K562 (cell line): ENCODE results near the gene ZBTB20. TPM values are rescaled to one million over a fixed set of nuclear protein-coding genes. Genes with fewer than 3 reads are reported as not detected.

Experiments
- ATAC-seq: fragments of 200-7000 bp; cut with Tn5 transposase; 3 replicates; pipeline ENCODE4 v1.9.1; 2020; ENCODE audit warnings: moderate library complexity
- BruUV-seq: library from RNA; stranded (reverse); fragments of 400-500 nt; replicated peaks from 2 replicates; lab custom pipeline; 2021; lab: Mats Ljungman, UMichigan
- CTCF ChIA-PET: fragments of 300-600 bp; formaldehyde crosslinking; extraction: SDS; loops from one replicate; lab custom pipeline; 2021; ENCODE audit warnings: low intra/inter-chr PET ratio; lab: Yijun Ruan, JAX
- POLR2A ChIA-PET: fragments of 300-600, 350-650 bp; sonication (Branson Sonifier 250); formaldehyde crosslinking; extraction: SDS; loops from one replicate; lab custom pipeline; 2021; ENCODE audit warnings: antibody characterized with exemption, inconsistent platforms; lab: Yijun Ruan, JAX
- DNase-seq, 4 experiments: peaks; one replicate each; pipeline versions ENCODE4 v3.0.0 to v3.0.0-alpha.2; 2011 to 2018; ENCODE audit warnings: low spot score in 3 of 4, mixed read lengths in 3 of 4; ENCODE audit errors: extremely low read depth in 1 of 4
- FAIRE-seq: peaks from 2 replicates; lab custom pipeline; 2011; peaks lifted over from hg19 to GRCh38; lab: Jason Lieb, UNC
- H2AFZ ChIP-seq: 2 replicates; pipeline ENCODE4 v1.6.0; 2011; ENCODE audit warnings: low read depth, low read length, control low read depth, inconsistent platforms
- H3K27ac ChIP-seq: fragments of 200-600 bp; 3 replicates; pipeline ENCODE4 v1.8.0; 2011; ENCODE audit warnings: low read depth, mild to moderate bottlenecking, control low read depth, inconsistent platforms, low read length, moderate library complexity, mixed read lengths; ENCODE audit errors: extremely low read depth
- H3K27me3 ChIP-seq, 2 experiments: fragments of 300-600 bp in 1 of 2; 2 replicates in 1 of 2; 3 replicates in 1 of 2; pipeline versions ENCODE4 v1.6.0 to v1.8.0; 2011; ENCODE audit warnings: inconsistent platforms in 2 of 2, low read length in 2 of 2, mild to moderate bottlenecking in 1 of 2, mixed read lengths in 1 of 2, moderate library complexity in 1 of 2; ENCODE audit not compliant: control insufficient read depth in 2 of 2, insufficient read depth in 2 of 2
- H3K36me3 ChIP-seq: fragments of 300-600 bp; 3 replicates; pipeline ENCODE4 v1.8.0; 2011; ENCODE audit warnings: mild to moderate bottlenecking, low read length, inconsistent platforms; ENCODE audit not compliant: control insufficient read depth, insufficient read depth
- H3K4me1 ChIP-seq, 2 experiments: fragments of 200-600 bp in 1 of 2; replicated peaks in 1 of 2; 2 replicates in 1 of 2; 3 replicates in 1 of 2; pipeline versions ENCODE4 v1.5.1 to v1.8.0; 2011; ENCODE audit warnings: inconsistent platforms in 2 of 2, low read length in 2 of 2, mild to moderate bottlenecking in 1 of 2, mixed read lengths in 1 of 2, moderate library complexity in 1 of 2; ENCODE audit not compliant: control insufficient read depth in 2 of 2, insufficient read depth in 2 of 2
- H3K4me2 ChIP-seq: 2 replicates; pipeline ENCODE4 v1.6.1; 2011; ENCODE audit warnings: low read length, control low read depth, inconsistent platforms, mixed read lengths; ENCODE audit not compliant: insufficient read depth
- H3K4me3 ChIP-seq: fragments of 200-600 bp; sonication (generic), shearing (Covaris generic); 2 replicates; pipeline ENCODE4 v1.5.1; 2016; ENCODE audit warnings: control low read depth, inconsistent platforms
- H3K79me2 ChIP-seq: fragments of 200-600 bp; 3 replicates; pipeline ENCODE4 v1.8.0; 2011; ENCODE audit warnings: low read length, inconsistent platforms; ENCODE audit not compliant: control insufficient read depth, insufficient read depth
- H3K9ac ChIP-seq, 2 experiments: 2 replicates each; pipeline versions ENCODE4 v1.6.0 to v1.6.1; 2011; ENCODE audit warnings: low read depth in 2 of 2, low read length in 2 of 2, control low read depth in 1 of 2, inconsistent platforms in 1 of 2, mild to moderate bottlenecking in 1 of 2, mixed read lengths in 1 of 2; ENCODE audit not compliant: insufficient read depth in 1 of 2
- H3K9me1 ChIP-seq: one replicate; pipeline ENCODE4 v1.6.0; 2011; ENCODE audit warnings: inconsistent platforms, mild to moderate bottlenecking, low read length, moderate library complexity; ENCODE audit not compliant: control insufficient read depth, insufficient read depth
- H3K9me3 ChIP-seq: replicated peaks from 2 replicates; pipeline ENCODE4 v1.5.1; 2011; ENCODE audit warnings: low read depth, low read length, inconsistent platforms; ENCODE audit not compliant: control insufficient read depth, insufficient read depth
- H4K20me1 ChIP-seq: replicated peaks from 2 replicates; pipeline ENCODE4 v1.6.1; 2011; ENCODE audit warnings: low read length, inconsistent platforms, mixed read lengths; ENCODE audit not compliant: control insufficient read depth, insufficient read depth
- ARHGAP35 ChIP-seq: fragments of 450-650 bp; IDR thresholded peaks from 2 replicates; pipeline ENCODE4 v1.6.1; 2018; ENCODE audit not compliant: partially characterized antibody
- ATF1 ChIP-seq, 2 experiments: fragments of 450-650 bp in 1 of 2; IDR thresholded peaks; 2 replicates each; pipeline ENCODE4 v1.6.1; 2016; ENCODE audit warnings: missing compliant biosample characterization in 1 of 2, missing genetic modification characterization in 1 of 2
- JUNB ChIP-seq: fragments of 450-650 bp; formaldehyde crosslinking; conservative IDR thresholded peaks from 2 replicates; pipeline ENCODE4 v1.4.0; 2020; ENCODE audit warnings: mild to moderate bottlenecking
- MAFK ChIP-seq: IDR thresholded peaks from 2 replicates; pipeline ENCODE4 v1.6.1; 2011; ENCODE audit warnings: low read length, improper control_type of control experiment
- PHB2 ChIP-seq: fragments of 450-650 bp; IDR thresholded peaks from 2 replicates; pipeline ENCODE4 v1.6.1; 2017; ENCODE audit warnings: low read depth
- PHF8 ChIP-seq: fragments of 200-600 bp; sonication (generic); IDR thresholded peaks from 2 replicates; pipeline ENCODE4 v1.6.1; 2012; ENCODE audit warnings: mixed run types, mild to moderate bottlenecking, inconsistent platforms, low read length, moderate library complexity, borderline replicate concordance
- PURB ChIP-seq: sonication (generic); formaldehyde crosslinking; IDR thresholded peaks from 2 replicates; pipeline ENCODE4 v1.9.0; 2021; ENCODE audit warnings: low read depth, mild to moderate bottlenecking, missing genetic modification reagents
- SAFB ChIP-seq: fragments of 200-400 bp; formaldehyde crosslinking; IDR thresholded peaks from 2 replicates; pipeline ENCODE4 v1.6.1; 2017; ENCODE audit warnings: low read depth, low read length, borderline replicate concordance
- SETDB1 ChIP-seq: IDR thresholded peaks from one replicate; pipeline ENCODE4 v1.6.1; 2012; ENCODE audit warnings: low read length, control low read depth, inconsistent platforms
- SREBF1 ChIP-seq: fragments of 150-350 bp; IDR thresholded peaks from 2 replicates; pipeline ENCODE4 v1.6.1; 2014; ENCODE audit warnings: antibody characterized with exemption, low read depth, low read length, borderline replicate concordance
- SRSF9 ChIP-seq: fragments of 200-400 bp; formaldehyde crosslinking; IDR thresholded peaks from 2 replicates; pipeline ENCODE4 v1.6.1; 2017; ENCODE audit warnings: low read depth, low read length, borderline replicate concordance
- TCF7 ChIP-seq: sonication (generic); IDR thresholded peaks from 2 replicates; pipeline ENCODE4 v1.6.1; 2016; ENCODE audit warnings: antibody characterized with exemption, borderline replicate concordance
- TRIM24 ChIP-seq, 2 experiments: fragments of 450-650 bp; IDR thresholded peaks; 2 replicates each; pipeline ENCODE4 v1.6.1; 2016
- ZNF23 ChIP-seq: fragments of 250-450 bp; sonication (Bioruptor Pico); IDR thresholded peaks from 2 replicates; pipeline ENCODE4 v1.4.0; 2020; ENCODE audit warnings: mild to moderate bottlenecking
- ZNF77 ChIP-seq: fragments of 250-450 bp; sonication (Bioruptor Pico); IDR thresholded peaks from 2 replicates; pipeline ENCODE4 v1.5.0; 2020
- ZNF778 ChIP-seq: fragments of 450-650 bp; formaldehyde crosslinking; IDR thresholded peaks from 2 replicates; pipeline ENCODE4 v1.4.0; 2020; ENCODE audit warnings: mild to moderate bottlenecking, moderate library complexity
- WGBS: fragments of 100-300 bp; shearing (Covaris generic); methylation state at CpG from one replicate; pipeline ENCODE4 v1.1.6; 2016; ENCODE audit warnings: low coverage, mixed read lengths; ENCODE audit not compliant: insufficient coverage; ENCODE audit errors: missing lambda C conversion rate; 5-methylcytosine and 5-hydroxymethylcytosine counted together
- in situ Hi-C: fragments of 300-500 bp; cut with MboI; formaldehyde crosslinking; loops from 4 replicates; pipeline ENCODE4 v1.15.0; 2018; ENCODE audit warnings: inconsistent platforms, mixed read lengths
- intact Hi-C: fragments of 100-400 bp; cut with micrococcal nuclease; formaldehyde crosslinking; loops from 2 replicates; pipeline ENCODE4 v1.14.2; 2022
- polyA plus RNA-seq, 8 experiments: library from polyadenylated mRNA; depleted of rRNA in 4 of 8; stranded (reverse) in 5 of 8; unstranded in 3 of 8; fragments of >200 nt; fragmentation: Nextera tagmentation in 2 of 8; fragmentation: Illumina TruSeq in 1 of 8; extraction: Ambion mirVana in 2 of 8; extraction: Trizol in 1 of 8; gene quantifications; 2 replicates each; pipeline versions ENCODE4 v1.2.1 to v1.2.3, GENCODE V29; 2011 to 2014; ENCODE audit warnings: inconsistent platforms in 1 of 8, missing spikeins in 1 of 8
- total RNA-seq, 7 experiments: library from RNA; depleted of rRNA in 6 of 7; stranded (reverse); fragments of >200 nt in 6 of 7; fragmentation: Illumina TruSeq in 2 of 7; extraction: Trizol in 2 of 7; gene quantifications; 2 replicates each; pipeline versions ENCODE4 v1.2.1 to v1.2.3, GENCODE V29; 2011 to 2021; ENCODE audit warnings: low replicate concordance in 1 of 7
- TF ChIP-seq, protein P1 (sequence below): fragments of 450-650 bp; formaldehyde crosslinking; IDR thresholded peaks from 2 replicates; pipeline ENCODE4 v1.4.0; 2020; ENCODE audit warnings: mild to moderate bottlenecking, moderate library complexity
- TF ChIP-seq, protein P2 (sequence below): fragments of 450-650 bp; conservative IDR thresholded peaks from 2 replicates; pipeline ENCODE4 v1.6.1; 2016; ENCODE audit warnings: missing genetic modification characterization, low read depth, mild to moderate bottlenecking, control low read depth, missing compliant biosample characterization
- TF ChIP-seq, protein P3 (sequence below): sonication (generic); IDR thresholded peaks from 2 replicates; pipeline ENCODE4 v1.6.1; 2016

Gene ZBTB20
- total and polyA plus RNA-seq, 9 of the 15 experiments (the other 6 are each of a cell fraction or from before 2014, with no cell fraction given): 0.17 to 1.7 (median 0.45) TPM

DNA sequence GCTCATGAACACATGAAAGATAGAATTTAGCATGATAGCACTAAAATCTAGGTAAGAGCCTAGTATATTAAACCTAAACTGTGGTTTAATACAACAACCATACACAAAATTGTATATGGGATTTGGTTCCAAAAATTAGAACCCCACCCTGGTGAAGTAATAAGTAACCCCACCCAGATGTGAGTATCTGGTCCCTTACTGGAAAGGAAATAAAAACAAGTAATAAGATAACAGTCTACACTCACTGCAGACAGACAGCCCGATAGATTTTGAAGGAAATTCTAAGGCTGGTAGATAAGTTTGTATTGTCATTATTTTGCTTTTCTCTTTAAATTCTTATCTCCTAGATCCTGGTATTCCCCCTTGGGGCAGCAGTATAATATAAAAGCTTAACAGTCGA, 184.9 kb downstream of the ZBTB20 start:
- Histone ChIP-seq H2AFZ (no peak overlapping the region), H3K9ac (no peak overlapping the region), H3K4me1 (no peaks in the 10 kb centered on the region), H3K9me1 (no peaks in the 10 kb centered on the region), H3K36me3 (no peaks in the 10 kb centered on the region), H3K79me2 (no peaks in the 10 kb centered on the region), H3K9me3 (no peaks in the 10 kb centered on the region), H3K4me2 (no peak overlapping the region), H3K27ac (no peak overlapping the region), H4K20me1 (no peaks in the 10 kb centered on the region), H3K27me3 (no peaks in the 10 kb centered on the region), H3K4me3 (no peak overlapping the region)
- intact Hi-C loops: no loop called here
- BruUV-seq: no TSS peak
- in situ Hi-C loops: no loop called here
- ChIA-PET CTCF (no interaction called here), POLR2A (interaction anchor here (0.7 kb wide), 1 partner anchor 9 kb away, joined by 3 read pairs; no protein-coding TSS in a partner anchor)
- no peak for ATAC-seq
- WGBS: 6% methylated on average over 2 of the region's 2 CpGs
- TF ChIP-seq, protein P1, sequence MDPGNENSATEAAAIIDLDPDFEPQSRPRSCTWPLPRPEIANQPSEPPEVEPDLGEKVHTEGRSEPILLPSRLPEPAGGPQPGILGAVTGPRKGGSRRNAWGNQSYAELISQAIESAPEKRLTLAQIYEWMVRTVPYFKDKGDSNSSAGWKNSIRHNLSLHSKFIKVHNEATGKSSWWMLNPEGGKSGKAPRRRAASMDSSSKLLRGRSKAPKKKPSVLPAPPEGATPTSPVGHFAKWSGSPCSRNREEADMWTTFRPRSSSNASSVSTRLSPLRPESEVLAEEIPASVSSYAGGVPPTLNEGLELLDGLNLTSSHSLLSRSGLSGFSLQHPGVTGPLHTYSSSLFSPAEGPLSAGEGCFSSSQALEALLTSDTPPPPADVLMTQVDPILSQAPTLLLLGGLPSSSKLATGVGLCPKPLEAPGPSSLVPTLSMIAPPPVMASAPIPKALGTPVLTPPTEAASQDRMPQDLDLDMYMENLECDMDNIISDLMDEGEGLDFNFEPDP (CRISPR knock-in tag): no peak
- no peak for TF ChIP-seq TRIM24 (IDR thresholded peaks at IDR 0.05)
- no peak for TF ChIP-seq SREBF1
- no peak for TF ChIP-seq ARHGAP35
- TF ChIP-seq PHF8: no peak
- no peak for TF ChIP-seq SETDB1
- TF ChIP-seq, protein P2, sequence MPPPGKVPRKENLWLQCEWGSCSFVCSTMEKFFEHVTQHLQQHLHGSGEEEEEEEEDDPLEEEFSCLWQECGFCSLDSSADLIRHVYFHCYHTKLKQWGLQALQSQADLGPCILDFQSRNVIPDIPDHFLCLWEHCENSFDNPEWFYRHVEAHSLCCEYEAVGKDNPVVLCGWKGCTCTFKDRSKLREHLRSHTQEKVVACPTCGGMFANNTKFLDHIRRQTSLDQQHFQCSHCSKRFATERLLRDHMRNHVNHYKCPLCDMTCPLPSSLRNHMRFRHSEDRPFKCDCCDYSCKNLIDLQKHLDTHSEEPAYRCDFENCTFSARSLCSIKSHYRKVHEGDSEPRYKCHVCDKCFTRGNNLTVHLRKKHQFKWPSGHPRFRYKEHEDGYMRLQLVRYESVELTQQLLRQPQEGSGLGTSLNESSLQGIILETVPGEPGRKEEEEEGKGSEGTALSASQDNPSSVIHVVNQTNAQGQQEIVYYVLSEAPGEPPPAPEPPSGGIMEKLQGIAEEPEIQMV: no peak
- no peak for TF ChIP-seq SRSF9
- no peak for TF ChIP-seq ZNF778
- no peak for TF ChIP-seq PHB2
- no peak for TF ChIP-seq MAFK
- no peak for TF ChIP-seq ZNF77 (CRISPR knock-in tag)
- TF ChIP-seq ATF1 (CRISPR knock-in tag; IDR thresholded peaks at IDR 0.05): no peak
- TF ChIP-seq ATF1 (tag; IDR thresholded peaks at IDR 0.05): no peak
- TF ChIP-seq ZNF23 (CRISPR knock-in tag): no peak
- TF ChIP-seq, protein P3, sequence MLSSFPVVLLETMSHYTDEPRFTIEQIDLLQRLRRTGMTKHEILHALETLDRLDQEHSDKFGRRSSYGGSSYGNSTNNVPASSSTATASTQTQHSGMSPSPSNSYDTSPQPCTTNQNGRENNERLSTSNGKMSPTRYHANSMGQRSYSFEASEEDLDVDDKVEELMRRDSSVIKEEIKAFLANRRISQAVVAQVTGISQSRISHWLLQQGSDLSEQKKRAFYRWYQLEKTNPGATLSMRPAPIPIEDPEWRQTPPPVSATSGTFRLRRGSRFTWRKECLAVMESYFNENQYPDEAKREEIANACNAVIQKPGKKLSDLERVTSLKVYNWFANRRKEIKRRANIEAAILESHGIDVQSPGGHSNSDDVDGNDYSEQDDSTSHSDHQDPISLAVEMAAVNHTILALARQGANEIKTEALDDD: no peak
- no peak for TF ChIP-seq PURB (CRISPR knock-in tag)
- TF ChIP-seq SAFB: no peak
- TF ChIP-seq JUNB (CRISPR knock-in tag): no peak
- TF ChIP-seq TCF7: no peak
- no peak for FAIRE-seq
- no peak for DNase-seq
